H9 (cell line): ENCODE data around the gene DLK1. TPM values are rescaled to one million over a fixed set of nuclear protein-coding genes. Genes with fewer than 3 reads are reported as not detected.

Experiments
- DNase-seq: peaks from one replicate; pipeline ENCODE4 v3.0.0-alpha.2; 2017
- H2AFZ ChIP-seq: one replicate; pipeline ENCODE4 v1.6.1; 2013; ENCODE audit warnings: mild to moderate bottlenecking, low read length, control low read depth, moderate library complexity
- H2AK5ac ChIP-seq: 2 replicates; pipeline ENCODE4 v1.6.1; 2013; ENCODE audit warnings: low read length, control low read depth, mixed read lengths; ENCODE audit not compliant: insufficient read length
- H2BK120ac ChIP-seq: one replicate; pipeline ENCODE4 v1.6.1; 2013; ENCODE audit warnings: low read depth, mild to moderate bottlenecking, low read length, control low read depth, inconsistent platforms; ENCODE audit not compliant: poor library complexity, severe bottlenecking
- H2BK12ac ChIP-seq: 2 replicates; pipeline ENCODE4 v1.6.1; 2013; ENCODE audit warnings: low read length, control low read depth, mixed read lengths, low read depth; ENCODE audit not compliant: insufficient read length
- H2BK15ac ChIP-seq: 2 replicates; pipeline ENCODE4 v1.6.1; 2013; ENCODE audit warnings: low read depth, low read length, control low read depth
- H2BK20ac ChIP-seq: one replicate; pipeline ENCODE4 v1.6.1; 2013; ENCODE audit warnings: low read depth, mild to moderate bottlenecking, low read length, control low read depth, inconsistent platforms; ENCODE audit not compliant: poor library complexity, severe bottlenecking
- H2BK5ac ChIP-seq: 2 replicates; pipeline ENCODE4 v1.6.1; 2013; ENCODE audit warnings: low read length, control low read depth, mixed read lengths; ENCODE audit not compliant: insufficient read length
- H3K14ac ChIP-seq: 2 replicates; pipeline ENCODE4 v1.6.1; 2013; ENCODE audit warnings: low read length, control low read depth; ENCODE audit not compliant: insufficient read depth
- H3K18ac ChIP-seq: 2 replicates; pipeline ENCODE4 v1.6.1; 2013; ENCODE audit warnings: low read depth, mild to moderate bottlenecking, mixed read lengths, low read length, control low read depth; ENCODE audit not compliant: insufficient read length
- H3K23ac ChIP-seq: 2 replicates; pipeline ENCODE4 v1.6.1; 2013; ENCODE audit warnings: low read length, control low read depth, mixed read lengths, low read depth; ENCODE audit not compliant: insufficient read length
- H3K23me2 ChIP-seq: 2 replicates; pipeline ENCODE4 v1.6.1; 2013; ENCODE audit warnings: low read depth, mild to moderate bottlenecking, mixed read lengths, low read length, control low read depth; ENCODE audit not compliant: insufficient read length, poor library complexity, severe bottlenecking
- H3K27ac ChIP-seq: 2 replicates; pipeline ENCODE4 v1.5.1; 2013; ENCODE audit warnings: low read length, control low read depth, mixed read lengths, low read depth; ENCODE audit not compliant: insufficient read length
- H3K27me3 ChIP-seq: 2 replicates; pipeline ENCODE4 v1.6.1; 2013; ENCODE audit warnings: low read length, control low read depth, inconsistent platforms; ENCODE audit not compliant: insufficient read depth
- H3K4ac ChIP-seq: 2 replicates; pipeline ENCODE4 v1.6.1; 2013; ENCODE audit warnings: low read depth, mild to moderate bottlenecking, control low read depth, inconsistent platforms, low read length, moderate library complexity
- H3K4me1 ChIP-seq: 2 replicates; pipeline ENCODE4 v1.6.1; 2013; ENCODE audit warnings: low read length, control low read depth, inconsistent platforms; ENCODE audit not compliant: insufficient read depth
- H3K4me2 ChIP-seq: 2 replicates; pipeline ENCODE4 v1.6.1; 2013; ENCODE audit warnings: low read length, control low read depth, mixed read lengths; ENCODE audit not compliant: insufficient read length, insufficient read depth
- H3K56ac ChIP-seq: 2 replicates; pipeline ENCODE4 v1.6.1; 2013; ENCODE audit warnings: low read depth, mild to moderate bottlenecking, mixed read lengths, low read length, control low read depth; ENCODE audit not compliant: insufficient read length
- H3K79me1 ChIP-seq: 2 replicates; pipeline ENCODE4 v1.6.1; 2013; ENCODE audit warnings: low read depth, mild to moderate bottlenecking, moderate library complexity, low read length, control low read depth, inconsistent platforms; ENCODE audit not compliant: insufficient read depth, poor library complexity, severe bottlenecking
- H3K79me2 ChIP-seq: 2 replicates; pipeline ENCODE4 v1.6.1; 2013; ENCODE audit warnings: low read length, control low read depth, inconsistent platforms; ENCODE audit not compliant: insufficient read depth
- H3K9ac ChIP-seq: 2 replicates; pipeline ENCODE4 v1.6.1; 2013; ENCODE audit warnings: low read length, control low read depth, mixed read lengths; ENCODE audit not compliant: insufficient read length; ENCODE audit errors: extremely low read depth
- H3K9me3 ChIP-seq: one replicate; pipeline ENCODE4 v1.6.1; 2013; ENCODE audit warnings: low read depth, low read length, inconsistent platforms; ENCODE audit not compliant: control insufficient read depth
- H3T11ph ChIP-seq: one replicate; pipeline ENCODE4 v1.6.1; 2013; ENCODE audit warnings: mild to moderate bottlenecking, low read length, control low read depth, inconsistent platforms
- H4K20me1 ChIP-seq: one replicate; pipeline ENCODE4 v1.6.1; 2013; ENCODE audit not compliant: control insufficient read depth, insufficient read length, insufficient read depth
- H4K5ac ChIP-seq: 2 replicates; pipeline ENCODE4 v1.6.1; 2013; ENCODE audit warnings: low read depth, mild to moderate bottlenecking, mixed read lengths, low read length, control low read depth; ENCODE audit not compliant: insufficient read length
- H4K8ac ChIP-seq: replicated peaks from 2 replicates; pipeline ENCODE4 v1.6.1; 2013; ENCODE audit warnings: low read length, control low read depth, mixed read lengths, low read depth; ENCODE audit not compliant: insufficient read length
- H4K91ac ChIP-seq: 2 replicates; pipeline ENCODE4 v1.6.1; 2013; ENCODE audit warnings: low read depth, mild to moderate bottlenecking, moderate library complexity, mixed read lengths, low read length, control low read depth; ENCODE audit not compliant: insufficient read length
- H3K27ac Mint-ChIP-seq, 3 experiments: 2 replicates in 2 of 3; 3 replicates in 1 of 3; pipeline ENCODE4 v1.8.0; 2020 to 2021; ENCODE audit warnings: mixed read lengths in 3 of 3, mild to moderate bottlenecking in 1 of 3, moderate library complexity in 1 of 3
- H3K27me3 Mint-ChIP-seq: 2 replicates; pipeline ENCODE4 v1.8.0; 2021; ENCODE audit warnings: low read depth, mild to moderate bottlenecking, moderate library complexity, mixed read lengths
- H3K36me3 Mint-ChIP-seq, 3 experiments: 2 replicates in 2 of 3; 3 replicates in 1 of 3; pipeline ENCODE4 v1.8.0; 2020 to 2021; ENCODE audit warnings: low read depth in 3 of 3, mixed read lengths in 3 of 3; ENCODE audit not compliant: insufficient read depth in 1 of 3
- H3K4me1 Mint-ChIP-seq, 2 experiments: 2 replicates each; pipeline ENCODE4 v1.8.0; 2020; ENCODE audit warnings: mixed read lengths in 2 of 2
- H3K4me3 Mint-ChIP-seq, 2 experiments: 2 replicates in 1 of 2; 3 replicates in 1 of 2; pipeline ENCODE4 v1.8.0; 2020 to 2021; ENCODE audit warnings: mild to moderate bottlenecking in 2 of 2, mixed read lengths in 2 of 2, moderate library complexity in 1 of 2
- H3K9me3 Mint-ChIP-seq, 2 experiments: 2 replicates in 1 of 2; 3 replicates in 1 of 2; pipeline ENCODE4 v1.8.0; 2020; ENCODE audit warnings: mild to moderate bottlenecking in 2 of 2, mixed read lengths in 2 of 2, moderate library complexity in 1 of 2
- WGBS: extraction: QIAGEN DNeasy Blood & Tissue Kit; methylation state at CpG from one replicate; pipeline ENCODE4 v1.1.7; 2013; ENCODE audit warnings: missing lambda C conversion rate, low lambda C conversion rate, mixed read lengths; ENCODE audit not compliant: insufficient read length; ENCODE audit errors: extremely low coverage; 5-methylcytosine and 5-hydroxymethylcytosine counted together
- total RNA-seq: library from RNA; stranded (reverse); gene quantifications from 2 replicates; pipeline ENCODE4 v1.2.1, GENCODE V29; 2021
- TF ChIP-seq, protein P1 (sequence below): fragments of 200-600 bp; sonication (generic); conservative IDR thresholded peaks from 3 replicates; pipeline ENCODE4 v1.8.0; 2021; ENCODE audit warnings: antibody characterized with exemption, mild to moderate bottlenecking

DLK1 gene
- total RNA-seq, 1 experiment from 2014 or later, result 2.8 TPM

DNA sequence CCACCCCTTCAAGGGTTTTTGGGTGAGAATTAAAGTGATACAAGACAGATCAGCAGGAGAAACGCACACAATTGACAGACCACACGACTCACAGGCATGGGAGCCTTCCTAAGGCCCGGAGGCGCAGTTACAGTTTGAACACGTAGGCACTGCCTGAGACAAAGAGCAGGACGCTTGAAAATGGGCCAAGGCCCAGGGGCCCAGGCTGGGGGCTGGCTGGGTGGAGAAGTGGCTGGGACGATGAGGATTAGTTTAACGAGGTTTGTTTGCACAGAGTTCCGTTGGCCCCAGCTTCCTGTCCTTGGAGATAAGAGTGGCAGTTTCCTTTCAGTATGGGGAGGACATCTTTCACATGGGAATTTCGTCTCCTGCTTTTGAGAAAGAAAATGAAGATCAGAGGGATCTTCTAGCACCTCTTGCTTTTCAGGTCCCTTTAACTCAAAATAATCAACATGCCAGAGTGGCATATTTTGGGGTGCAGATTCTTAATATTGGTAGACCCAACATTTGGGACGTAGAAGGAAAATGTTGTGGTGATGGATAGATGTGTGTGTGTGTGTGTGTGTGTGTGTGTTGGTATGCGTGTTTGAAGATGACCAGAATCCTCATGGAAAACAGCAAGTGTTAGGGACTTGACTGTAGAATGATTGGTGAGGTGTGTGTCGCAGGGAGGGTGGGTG lies 44.6 kb downstream of the DLK1 start:
- Histone ChIP-seq H2BK20ac (no peak overlapping the region), H3K27ac (no peak overlapping the region), H3K23me2 (no peaks in the 10 kb centered on the region), H3K79me1 (no peaks in the 10 kb centered on the region), H4K5ac (no peak overlapping the region), H3T11ph (no peak overlapping the region), H3K9ac (no peak overlapping the region), H3K27me3 (no peaks in the 10 kb centered on the region; the same call in 1 of the 2 replicates), H2BK12ac (no peak overlapping the region), H3K9me3 (no peaks in the 10 kb centered on the region), H3K4ac (no peak overlapping the region), H4K8ac (no peak overlapping the region), H3K4me2 (no peak overlapping the region), H2BK120ac (no peak overlapping the region), H2AK5ac (no peak overlapping the region), H3K18ac (no peak overlapping the region), H4K91ac (no peak overlapping the region), H3K56ac (no peak overlapping the region), H3K14ac (no peak overlapping the region), H2BK15ac (no peak overlapping the region), H3K23ac (no peak overlapping the region), H3K79me2 (no peaks in the 10 kb centered on the region), H3K4me1 (no peaks in the 10 kb centered on the region), H2AFZ (no peak overlapping the region), H2BK5ac (no peak overlapping the region), H4K20me1 (no peaks in the 10 kb centered on the region)
- Mint-ChIP-seq H3K4me1 (no peaks in the 10 kb centered on the region; a peak in 1 of 4 replicates), H3K9me3 (peaks cover 14 to 16% of the 10 kb centered on the region in 2 experiments), H3K36me3 (peaks cover 0 to 16% (median 15%) of the 10 kb centered on the region in 3 experiments; a peak in 6 of 7 replicates), H3K27me3 (peaks cover 36% of the 10 kb centered on the region), H3K4me3 (no peak overlapping the region), H3K27ac (no peak overlapping the region)
- no peak for DNase-seq
- TF ChIP-seq, protein P1, sequence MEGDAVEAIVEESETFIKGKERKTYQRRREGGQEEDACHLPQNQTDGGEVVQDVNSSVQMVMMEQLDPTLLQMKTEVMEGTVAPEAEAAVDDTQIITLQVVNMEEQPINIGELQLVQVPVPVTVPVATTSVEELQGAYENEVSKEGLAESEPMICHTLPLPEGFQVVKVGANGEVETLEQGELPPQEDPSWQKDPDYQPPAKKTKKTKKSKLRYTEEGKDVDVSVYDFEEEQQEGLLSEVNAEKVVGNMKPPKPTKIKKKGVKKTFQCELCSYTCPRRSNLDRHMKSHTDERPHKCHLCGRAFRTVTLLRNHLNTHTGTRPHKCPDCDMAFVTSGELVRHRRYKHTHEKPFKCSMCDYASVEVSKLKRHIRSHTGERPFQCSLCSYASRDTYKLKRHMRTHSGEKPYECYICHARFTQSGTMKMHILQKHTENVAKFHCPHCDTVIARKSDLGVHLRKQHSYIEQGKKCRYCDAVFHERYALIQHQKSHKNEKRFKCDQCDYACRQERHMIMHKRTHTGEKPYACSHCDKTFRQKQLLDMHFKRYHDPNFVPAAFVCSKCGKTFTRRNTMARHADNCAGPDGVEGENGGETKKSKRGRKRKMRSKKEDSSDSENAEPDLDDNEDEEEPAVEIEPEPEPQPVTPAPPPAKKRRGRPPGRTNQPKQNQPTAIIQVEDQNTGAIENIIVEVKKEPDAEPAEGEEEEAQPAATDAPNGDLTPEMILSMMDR, result no peak
- no CpG with 5 or more reads among the region's 13 CpGs for WGBS
